ENCODE results near the gene GALNT2.

DNA sequence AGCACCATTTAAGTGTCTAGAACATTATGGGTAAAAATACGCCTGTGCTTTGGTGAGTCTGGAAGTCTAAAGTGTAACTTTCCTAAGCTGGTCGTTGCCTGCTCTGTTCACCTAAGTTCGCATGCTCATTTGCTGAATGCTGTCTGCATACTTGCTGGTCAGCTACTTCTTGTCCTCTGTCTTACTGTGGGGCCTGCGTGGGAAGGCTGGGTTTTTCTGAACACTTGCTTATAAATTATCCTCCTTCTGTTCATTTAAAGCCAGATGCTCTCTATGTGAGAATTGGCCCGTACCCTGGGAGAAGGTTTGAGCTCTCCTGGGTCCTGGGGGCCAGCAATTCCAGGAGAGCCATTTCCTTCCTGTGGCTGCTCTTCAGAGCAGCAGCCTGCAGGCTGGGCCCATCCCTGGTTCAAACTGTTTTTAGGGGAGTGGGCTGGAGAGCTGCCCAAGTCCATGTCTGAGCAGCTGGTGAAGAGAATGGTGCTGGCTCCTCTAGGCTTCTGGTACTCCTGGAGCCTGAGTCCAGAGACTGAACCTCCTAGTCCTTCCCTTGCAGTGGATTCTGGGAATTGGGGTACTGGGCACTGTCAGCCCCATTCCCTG is 75.7 kb downstream of the GALNT2 start:
- no peak for TF ChIP-seq HMG20B (CRISPR knock-in tag; conservative IDR thresholded peaks at IDR 0.05)
- TF ChIP-seq ZNF232 (CRISPR knock-in tag; IDR thresholded peaks at IDR 0.05; ENCODE audit: borderline replicate concordance), result no peak
- TF ChIP-seq CTCF (CRISPR knock-in tag; IDR thresholded peaks at IDR 0.05), result no peak
- no peak for TF ChIP-seq ZNF572 (CRISPR knock-in tag; IDR thresholded peaks at IDR 0.05)
- no peak for TF ChIP-seq YY1 (IDR thresholded peaks at IDR 0.05; ENCODE audit: insufficient read depth, insufficient replicate concordance, low read depth, low read length)
- no peak for TF ChIP-seq MEF2D (CRISPR knock-in tag; IDR thresholded peaks at IDR 0.05)
- no peak for TF ChIP-seq PRDM15 (CRISPR knock-in tag; IDR thresholded peaks at IDR 0.05)
- no peak for TF ChIP-seq ZBTB26 (CRISPR knock-in tag; IDR thresholded peaks at IDR 0.05; ENCODE audit: borderline replicate concordance)
- no peak for TF ChIP-seq ZMYM2 (CRISPR knock-in tag; IDR thresholded peaks at IDR 0.05)
- no peak for TF ChIP-seq RXRA (CRISPR knock-in tag; IDR thresholded peaks at IDR 0.05)
- TF ChIP-seq HOXA7 (CRISPR knock-in tag; IDR thresholded peaks at IDR 0.05), result no peak
- no peak for TF ChIP-seq ZIK1 (CRISPR knock-in tag; IDR thresholded peaks at IDR 0.05; ENCODE audit: borderline replicate concordance, low read depth)
- no peak for TF ChIP-seq ZNF350 (CRISPR knock-in tag; IDR thresholded peaks at IDR 0.05; ENCODE audit: borderline replicate concordance, low read depth)

All from HepG2 (cell line).